Stimulated activated naive B cell treated with anti-CD40 and anti-IgM and Interleukin-4, amounts not matched to agents 10 μg/mL and 1 μg/mL and 100 μg/mL, for 72 hours (primary cell): ENCODE measurements around the gene FEZF2.
A peak's percentile ranks its signal among the peaks of the same experiment; 100 is the strongest.

Experiments used
- ATAC-seq, 2 donors: fragments of 150-1000 bp; cut with Tn5 transposase; replicated peaks; 2 replicates each; pipeline ENCODE4 v1.10.0; 2021; ENCODE audit warnings: moderate library complexity in 1 of 2
- DNase-seq: peaks from one replicate; pipeline ENCODE4 v3.0.0; 2021
- H3K27ac Mint-ChIP-seq: one replicate; pipeline ENCODE4 v1.8.0; 2022; ENCODE audit warnings: mild to moderate bottlenecking, mixed read lengths
- H3K27me3 Mint-ChIP-seq, 2 donors: one replicate each; pipeline ENCODE4 v1.8.0; 2022; ENCODE audit warnings: mixed read lengths in 2 of 2
- H3K36me3 Mint-ChIP-seq, 2 donors: one replicate each; pipeline ENCODE4 v1.8.0; 2022; ENCODE audit warnings: mixed read lengths in 2 of 2, mild to moderate bottlenecking in 1 of 2
- H3K4me1 Mint-ChIP-seq, 2 donors: one replicate each; pipeline ENCODE4 v1.8.0; 2022; ENCODE audit warnings: mixed read lengths in 2 of 2, mild to moderate bottlenecking in 1 of 2
- H3K4me3 Mint-ChIP-seq, 2 donors: one replicate each; pipeline ENCODE4 v1.8.0; 2022; ENCODE audit warnings: mild to moderate bottlenecking in 2 of 2, mixed read lengths in 2 of 2, moderate library complexity in 1 of 2
- H3K9me3 Mint-ChIP-seq, 2 donors: one replicate each; pipeline ENCODE4 v1.8.0; 2022; ENCODE audit warnings: mixed read lengths in 2 of 2, mild to moderate bottlenecking in 1 of 2

Gene FEZF2

DNA sequence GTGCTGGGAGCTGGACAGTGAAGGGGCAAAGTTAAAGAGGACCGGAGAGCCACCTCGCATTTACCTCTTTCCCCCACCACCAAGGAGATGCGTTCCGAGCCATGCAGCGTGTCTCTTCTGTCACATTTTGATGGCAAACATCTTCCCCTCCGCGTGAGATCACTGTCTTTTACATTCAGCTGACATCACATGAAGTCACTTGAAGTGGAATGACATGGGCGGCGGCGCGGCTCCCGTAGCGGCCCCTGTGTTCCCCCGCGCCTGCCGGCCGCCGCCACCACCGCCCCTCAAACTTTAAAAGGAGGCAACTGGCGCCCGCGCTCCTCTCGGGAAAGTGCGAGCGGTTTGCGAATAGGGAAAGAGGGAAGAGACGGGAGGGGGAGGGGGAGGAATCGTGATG, at the start of gene FEZF2:
Gene FEZF2 (minus strand): TSS at position 336 of the 400 bp plus-strand sequence. CDS start 682 bp downstream, outside the sequence.
- H3K36me3 Mint-ChIP-seq, result peaks cover 0 to 4% of the 10 kb centered on the region in 2 donors
- DNase-seq (no peak), ATAC-seq (no peak)
- H3K27me3 Mint-ChIP-seq, result peaks cover 86 to 93% of the 10 kb centered on the region in 2 donors
- H3K27ac Mint-ChIP-seq, result peak within 1 kb of the TSS; percentile 65
- peak within 1 kb of the TSS; percentile 1 to 30 for H3K4me3 Mint-ChIP-seq
- H3K9me3 Mint-ChIP-seq, result peaks cover 0 to 2% of the 10 kb centered on the region in 2 donors
- peaks cover 4 to 10% of the 10 kb centered on the region in 2 donors for H3K4me1 Mint-ChIP-seq

DNA sequence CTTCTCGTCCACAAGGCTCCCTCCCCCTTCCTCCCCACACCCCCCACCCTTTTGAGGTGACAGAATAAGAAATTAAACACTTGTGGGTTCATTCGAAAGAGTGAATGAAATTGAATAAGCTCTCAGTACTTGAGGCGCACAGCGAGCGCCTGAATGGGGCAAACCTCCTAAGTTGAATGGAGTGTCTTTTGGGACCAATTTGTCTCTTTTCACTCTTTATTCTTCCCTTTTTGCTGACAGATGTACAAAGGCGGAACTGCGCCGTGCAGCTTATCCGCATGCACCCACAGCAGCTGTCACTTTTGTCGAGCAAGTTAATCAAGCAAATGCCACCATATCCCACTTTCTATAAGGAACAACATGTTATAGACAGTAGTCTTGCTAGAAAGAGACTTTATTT, 47.9 kb upstream of the FEZF2 start:
- no peaks in the 10 kb centered on the region for H3K4me1 Mint-ChIP-seq

DNA sequence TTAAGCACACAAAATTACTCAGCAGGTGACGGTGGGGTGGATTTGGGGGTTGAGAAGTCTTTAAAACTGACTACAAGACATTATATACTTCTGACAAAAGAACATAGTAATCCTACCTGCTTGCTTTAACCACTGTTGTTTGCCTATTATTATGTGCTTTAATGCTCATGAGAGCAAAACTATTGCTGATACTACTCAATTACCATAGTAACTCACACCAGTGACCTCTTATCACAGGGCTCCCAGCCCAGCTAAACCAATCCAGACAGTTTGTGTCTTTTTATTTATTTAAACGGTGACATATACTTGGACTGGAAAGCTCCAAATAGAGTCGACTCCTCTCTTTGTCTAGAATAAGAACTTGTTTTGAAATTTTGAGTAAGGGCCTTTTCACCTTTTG, 42.8 kb upstream of the FEZF2 start:
- Mint-ChIP-seq H3K27ac (no peak overlapping the region), H3K36me3 (no peaks in the 10 kb centered on the region), H3K4me3 (no peak overlapping the region), H3K9me3 (peaks cover 0 to 5% of the 10 kb centered on the region in 2 donors), H3K4me1 (no peaks in the 10 kb centered on the region), H3K27me3 (peaks cover 0 to 5% of the 10 kb centered on the region in 2 donors)
- ATAC-seq (no peak), DNase-seq (no peak)

More for the DNA sequence above, 47.9 kb upstream of the FEZF2 start:
- Mint-ChIP-seq H3K9me3 (peaks cover 0 to 2% of the 10 kb centered on the region in 2 donors), H3K4me3 (no peak overlapping the region), H3K27ac (no peak overlapping the region), H3K36me3 (no peaks in the 10 kb centered on the region), H3K27me3 (peaks cover 0 to 5% of the 10 kb centered on the region in 2 donors)
- no peak for DNase-seq
- no peak for ATAC-seq

DNA sequence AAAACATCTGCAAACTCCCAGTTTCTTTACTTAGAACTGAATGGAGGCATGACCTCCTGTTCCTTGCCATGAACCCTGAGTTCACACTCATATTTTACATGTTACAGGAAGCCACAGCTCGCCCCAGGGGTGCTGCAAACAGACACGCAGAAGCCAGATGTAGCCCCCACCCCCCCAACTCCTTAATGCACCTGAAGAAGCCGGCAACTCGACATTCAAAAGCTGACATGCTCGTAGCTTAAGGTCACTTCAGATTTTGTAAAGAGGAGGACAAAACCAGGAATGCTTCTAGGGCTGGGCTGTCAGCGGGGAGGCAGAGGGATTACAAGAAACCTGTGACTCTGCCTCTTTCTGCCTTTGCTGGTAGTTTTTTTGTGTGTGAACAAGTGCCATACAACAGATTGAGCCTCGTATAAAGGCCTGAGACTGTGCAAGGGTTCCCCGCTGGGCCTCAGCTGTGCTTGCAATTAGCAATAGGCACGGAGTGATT, 42.0 kb upstream of the FEZF2 start:
- Mint-ChIP-seq H3K4me3 (no peak overlapping the region), H3K36me3 (no peaks in the 10 kb centered on the region), H3K4me1 (no peaks in the 10 kb centered on the region), H3K27ac (no peak overlapping the region), H3K27me3 (peaks cover 0 to 4% of the 10 kb centered on the region in 2 donors), H3K9me3 (peaks cover 0 to 5% of the 10 kb centered on the region in 2 donors)
- no peak for ATAC-seq
- no peak for DNase-seq

DNA sequence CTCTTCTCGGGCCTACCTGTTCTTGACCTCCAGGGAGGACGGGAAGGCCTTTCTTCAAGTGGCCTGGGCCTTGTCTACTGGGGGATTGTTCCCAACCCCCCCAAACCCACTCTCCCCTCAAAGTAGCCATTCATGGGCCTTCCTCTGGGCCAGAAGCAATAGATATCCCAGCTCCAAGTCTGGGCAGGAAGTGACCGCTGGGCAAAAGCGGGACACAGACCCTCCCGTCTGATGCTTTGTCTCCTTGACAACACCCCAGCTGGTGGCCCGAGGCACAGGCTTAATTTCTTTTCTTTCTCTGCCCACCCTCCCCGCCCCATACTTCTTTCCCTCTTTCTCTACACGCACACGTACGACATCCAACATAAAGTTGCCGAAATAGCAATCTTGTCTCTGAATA, 41.4 kb upstream of the FEZF2 start:
- H3K27me3 Mint-ChIP-seq, result no peaks in the 10 kb centered on the region
- no peaks in the 10 kb centered on the region for H3K36me3 Mint-ChIP-seq

DNA sequence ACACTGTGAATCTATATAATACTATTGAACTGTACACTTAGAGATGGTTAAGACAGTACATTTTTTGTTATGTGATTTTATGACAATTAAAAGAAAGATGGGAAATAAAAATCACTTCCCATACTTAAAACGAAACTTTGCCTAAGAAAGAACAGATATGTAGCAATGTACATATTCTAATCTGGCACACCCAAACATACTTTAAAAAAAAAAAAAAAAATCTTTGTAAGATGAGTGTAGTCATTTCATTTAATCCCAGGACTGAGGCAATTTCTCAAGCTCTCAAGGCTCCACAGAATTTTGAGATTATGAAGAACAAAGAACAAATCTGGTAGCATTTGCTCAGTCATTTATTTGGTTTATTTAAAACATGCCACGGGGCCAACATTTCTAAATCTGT, 40.3 kb upstream of the FEZF2 start:
- Mint-ChIP-seq H3K9me3 (peaks cover 0 to 3% of the 10 kb centered on the region in 2 donors), H3K4me1 (no peaks in the 10 kb centered on the region), H3K4me3 (no peak overlapping the region), H3K27ac (no peak overlapping the region), H3K27me3 (no peaks in the 10 kb centered on the region), H3K36me3 (no peaks in the 10 kb centered on the region)
- DNase-seq, result no peak
- no peak for ATAC-seq

More for the DNA sequence above, 41.4 kb upstream of the FEZF2 start:
- Mint-ChIP-seq H3K4me3 (no peak overlapping the region), H3K27ac (no peak overlapping the region), H3K9me3 (peaks cover 0 to 3% of the 10 kb centered on the region in 2 donors), H3K4me1 (no peaks in the 10 kb centered on the region)
- ATAC-seq, result no peak
- DNase-seq, result no peak

DNA sequence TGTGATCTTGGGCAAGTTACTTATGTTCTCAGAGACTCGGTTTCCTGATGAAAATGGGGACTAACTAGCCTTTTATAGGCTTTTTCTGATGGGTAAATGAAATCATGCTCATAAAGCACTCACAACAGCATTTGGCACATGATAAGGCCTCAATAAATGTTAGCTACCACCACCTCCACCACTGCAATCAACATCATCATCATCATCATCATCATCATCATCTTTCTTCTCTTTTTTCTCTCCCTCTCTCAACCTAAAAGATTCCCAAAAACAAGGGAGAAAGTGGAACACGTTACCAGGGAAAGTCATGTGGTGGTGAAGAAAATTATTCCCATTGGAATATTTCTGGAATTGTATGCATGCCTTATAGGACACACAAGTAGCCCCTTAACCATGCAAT, 33.6 kb upstream of the FEZF2 start:
- Mint-ChIP-seq H3K36me3 (no peaks in the 10 kb centered on the region), H3K27me3 (peaks cover 0 to 3% of the 10 kb centered on the region in 2 donors), H3K9me3 (no peaks in the 10 kb centered on the region), H3K4me1 (no peaks in the 10 kb centered on the region), H3K4me3 (no peak overlapping the region), H3K27ac (no peak overlapping the region)
- no peak for DNase-seq
- ATAC-seq, result no peak

DNA sequence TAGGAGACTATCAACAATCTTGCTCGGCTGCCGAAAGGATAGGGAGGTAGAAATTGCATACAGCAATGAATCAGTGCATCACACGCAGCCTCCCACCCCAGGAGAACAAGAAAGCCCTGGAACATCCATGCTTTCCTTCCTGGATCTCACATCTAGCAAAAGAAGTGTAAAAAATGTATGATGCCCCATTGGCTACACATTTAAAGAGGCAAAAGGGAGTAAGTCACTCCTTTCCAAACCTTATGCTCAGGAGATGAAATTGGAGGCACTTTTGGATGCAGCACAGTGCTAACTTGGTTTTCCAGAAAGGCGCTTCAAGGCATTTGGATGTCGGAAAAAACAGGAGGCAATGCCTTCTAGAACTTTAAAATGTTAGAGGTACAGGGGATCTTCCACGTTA, 32.2 kb upstream of the FEZF2 start:
- Mint-ChIP-seq H3K9me3 (no peaks in the 10 kb centered on the region), H3K36me3 (no peaks in the 10 kb centered on the region), H3K27me3 (peaks cover 0 to 3% of the 10 kb centered on the region in 2 donors), H3K4me3 (no peak overlapping the region), H3K27ac (no peak overlapping the region), H3K4me1 (no peaks in the 10 kb centered on the region)
- DNase-seq (no peak), ATAC-seq (no peak)

DNA sequence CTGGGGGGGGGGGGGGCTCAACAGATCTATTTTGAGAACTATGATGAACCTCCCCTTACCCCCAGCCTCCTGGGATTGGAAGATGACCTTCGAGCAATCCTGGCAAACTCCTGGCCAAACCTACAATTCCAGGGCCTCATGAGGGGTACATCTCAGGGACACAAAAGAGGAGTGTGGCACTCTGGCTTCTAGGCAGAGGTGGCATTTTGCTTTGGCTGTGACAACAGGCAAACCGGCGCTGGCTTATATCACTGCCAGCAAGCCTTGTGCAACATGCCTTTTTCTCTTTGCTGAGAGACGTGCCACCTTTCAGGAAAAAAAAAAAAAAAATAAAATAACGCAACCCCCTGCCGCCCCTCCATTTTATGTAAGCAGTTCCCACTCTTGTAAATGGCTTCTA, 31.8 kb upstream of the FEZF2 start:
- Mint-ChIP-seq H3K27ac (no peak overlapping the region), H3K4me3 (no peak overlapping the region), H3K9me3 (no peaks in the 10 kb centered on the region), H3K36me3 (no peaks in the 10 kb centered on the region), H3K4me1 (no peaks in the 10 kb centered on the region), H3K27me3 (peaks cover 0 to 3% of the 10 kb centered on the region in 2 donors)
- DNase-seq (no peak), ATAC-seq (no peak)

DNA sequence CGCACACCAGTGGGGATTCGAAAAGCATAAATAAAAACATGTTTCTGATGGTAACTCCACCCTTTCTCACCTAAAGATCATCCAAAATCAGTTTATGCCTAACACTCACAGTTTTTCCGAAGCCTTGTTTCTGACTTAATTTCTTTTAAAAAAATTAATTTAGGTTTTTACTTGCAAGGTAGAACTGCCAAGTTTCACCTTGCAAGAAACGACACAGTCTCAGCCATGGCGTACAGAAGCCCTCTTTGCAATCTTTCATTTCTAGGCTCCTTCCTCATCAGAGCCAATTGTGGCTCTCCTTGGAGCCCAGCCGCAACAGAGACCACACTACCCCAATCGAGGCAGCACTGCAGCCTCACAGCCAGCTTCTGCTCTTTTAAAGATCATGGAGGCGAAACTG, 31.0 kb upstream of the FEZF2 start:
- Mint-ChIP-seq H3K27me3 (peaks cover 0 to 3% of the 10 kb centered on the region in 2 donors), H3K4me1 (no peaks in the 10 kb centered on the region), H3K36me3 (no peaks in the 10 kb centered on the region), H3K9me3 (no peaks in the 10 kb centered on the region), H3K4me3 (no peak overlapping the region), H3K27ac (no peak overlapping the region)
- DNase-seq (no peak), ATAC-seq (no peak)

DNA sequence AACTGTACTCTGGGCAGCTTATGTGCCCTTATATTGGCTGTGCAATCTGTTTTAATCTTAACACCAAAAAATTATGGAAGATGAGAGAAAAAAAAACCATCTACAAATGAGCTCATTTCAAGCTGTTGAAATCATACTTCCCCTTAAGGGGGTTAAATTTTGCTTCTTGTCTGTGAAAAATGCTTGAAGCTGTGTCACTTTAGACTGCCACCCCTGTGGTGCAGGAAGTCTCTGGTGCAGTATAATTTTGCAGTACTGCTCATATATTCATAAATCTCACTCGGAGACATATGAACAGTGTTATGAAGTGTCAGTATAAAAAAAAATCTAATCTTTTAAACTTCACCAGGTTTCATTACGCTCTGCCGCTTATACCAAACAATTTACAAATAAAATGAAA, 30.4 kb upstream of the FEZF2 start:
- H3K27ac Mint-ChIP-seq, result no peak overlapping the region
- ATAC-seq (no peak), DNase-seq (no peak)
- H3K4me3 Mint-ChIP-seq, result no peak overlapping the region
- peaks cover 0 to 3% of the 10 kb centered on the region in 2 donors for H3K27me3 Mint-ChIP-seq
- H3K4me1 Mint-ChIP-seq, result no peaks in the 10 kb centered on the region
- no peaks in the 10 kb centered on the region for H3K9me3 Mint-ChIP-seq
- H3K36me3 Mint-ChIP-seq, result no peaks in the 10 kb centered on the region

DNA sequence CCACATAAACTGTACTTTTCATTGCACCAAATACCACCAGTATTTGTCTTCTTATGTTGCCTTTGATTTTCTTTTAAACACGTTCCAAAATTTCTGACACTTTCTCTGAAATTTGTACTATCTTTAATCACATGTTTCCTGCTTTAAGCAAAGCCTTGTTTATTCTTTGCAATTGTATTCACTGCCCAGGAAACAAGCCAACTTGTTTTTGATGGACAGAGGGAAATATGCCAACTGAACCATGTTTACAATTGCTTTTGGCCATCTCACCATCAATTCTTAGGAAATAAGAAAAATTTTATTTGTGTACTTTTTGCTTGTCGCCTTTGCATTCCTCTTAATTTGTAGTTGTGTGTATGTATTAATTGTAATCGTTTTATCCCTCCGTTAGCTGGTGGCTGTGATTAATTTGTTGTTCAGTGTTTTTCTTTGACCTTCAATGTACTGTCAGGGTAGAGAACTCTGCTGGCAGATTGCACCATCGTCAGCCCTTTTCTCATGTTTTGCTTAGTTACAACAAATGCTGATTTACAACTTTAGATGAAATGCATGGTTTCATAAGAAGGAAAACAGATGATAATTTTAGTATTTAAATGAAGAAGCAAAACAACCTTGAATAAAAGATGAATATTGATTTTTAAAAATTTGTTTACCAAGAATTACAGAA, 19.4 kb upstream of the FEZF2 start:
- H3K27me3 Mint-ChIP-seq, result peaks cover 8 to 17% of the 10 kb centered on the region in 2 donors
- H3K27ac Mint-ChIP-seq, result no peak overlapping the region
- no peak for ATAC-seq
- no peaks in the 10 kb centered on the region for H3K36me3 Mint-ChIP-seq
- no peak overlapping the region for H3K4me3 Mint-ChIP-seq
- DNase-seq, result no peak
- H3K4me1 Mint-ChIP-seq, result no peaks in the 10 kb centered on the region
- H3K9me3 Mint-ChIP-seq, result peaks cover 3 to 4% of the 10 kb centered on the region in 2 donors

DNA sequence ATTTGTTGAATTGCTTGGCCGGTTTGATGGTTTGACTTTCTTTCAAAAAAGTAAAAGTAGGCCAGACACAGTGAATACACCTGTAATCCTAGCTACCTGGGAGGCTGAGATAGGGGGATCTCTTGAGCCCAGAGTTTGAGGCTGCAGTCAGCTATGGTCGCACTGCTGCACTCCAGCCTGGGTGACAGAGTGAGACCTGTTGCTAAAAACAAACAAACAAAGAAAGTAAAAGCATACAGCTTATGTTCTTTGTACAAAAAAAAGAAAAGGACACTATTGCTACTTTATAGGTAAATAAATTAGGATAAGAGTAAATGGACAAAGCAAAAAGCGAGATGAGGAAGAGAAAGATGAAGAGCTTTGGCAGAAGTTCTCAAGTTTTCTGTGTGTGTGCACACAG, 13.9 kb upstream of the FEZF2 start:
- H3K27me3 Mint-ChIP-seq, result peaks cover 0 to 13% of the 10 kb centered on the region in 2 donors
- no peaks in the 10 kb centered on the region for H3K36me3 Mint-ChIP-seq
- no peak for DNase-seq
- H3K9me3 Mint-ChIP-seq, result peaks cover 0 to 1% of the 10 kb centered on the region in 2 donors
- no peak for ATAC-seq
- H3K4me1 Mint-ChIP-seq, result no peaks in the 10 kb centered on the region
- no peak overlapping the region for H3K4me3 Mint-ChIP-seq
- no peak overlapping the region for H3K27ac Mint-ChIP-seq

DNA sequence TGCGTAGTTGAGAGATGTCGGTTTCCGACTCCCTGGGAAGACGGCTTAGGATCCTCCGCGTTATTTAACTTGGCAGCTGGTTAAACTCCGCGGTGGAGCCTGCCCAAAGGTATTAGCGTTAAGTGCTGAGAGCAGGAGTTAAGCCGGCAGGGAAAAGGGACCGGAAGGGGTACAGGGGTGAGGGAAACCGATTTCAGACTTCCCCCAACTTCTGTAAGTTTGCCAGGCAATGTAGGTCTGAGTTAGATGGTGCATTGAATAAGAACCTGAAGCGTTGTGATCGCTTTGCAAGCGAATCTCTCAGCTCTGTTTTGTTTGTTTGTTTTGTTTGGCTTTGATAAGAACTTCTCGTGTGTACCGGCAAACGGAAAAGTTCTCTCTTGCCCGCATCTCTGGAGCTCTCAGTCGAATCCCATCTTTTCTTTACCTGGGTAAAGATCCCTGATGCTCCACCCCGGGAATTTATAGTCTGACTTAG, 6.0 kb upstream of the FEZF2 start:
- Mint-ChIP-seq H3K4me3 (no peak overlapping the region), H3K27me3 (peaks cover 63 to 69% of the 10 kb centered on the region in 2 donors), H3K9me3 (no peaks in the 10 kb centered on the region), H3K4me1 (no peaks in the 10 kb centered on the region), H3K27ac (peak overlapping the region; percentile 25), H3K36me3 (no peaks in the 10 kb centered on the region)
- no peak for ATAC-seq
- no peak for DNase-seq

DNA sequence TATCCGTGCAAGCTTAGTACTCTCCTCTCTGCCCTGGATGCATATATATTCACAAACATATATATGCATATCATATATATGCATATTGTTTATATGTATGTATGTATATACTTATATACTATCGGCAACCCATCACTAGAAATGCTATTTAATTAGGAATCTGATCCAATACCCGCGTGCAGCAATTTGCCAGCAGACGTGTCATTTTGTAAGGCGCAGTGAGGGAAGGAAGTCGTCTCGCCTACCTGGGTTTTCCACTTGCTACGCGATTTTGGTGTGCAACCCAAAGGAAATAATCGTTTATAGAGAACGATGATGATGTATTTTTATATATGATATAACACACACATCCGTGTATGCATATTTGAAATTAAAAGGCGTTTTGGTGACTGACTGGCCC, 5.6 kb upstream of the FEZF2 start:
- Mint-ChIP-seq H3K36me3 (no peaks in the 10 kb centered on the region), H3K9me3 (no peaks in the 10 kb centered on the region), H3K4me1 (no peaks in the 10 kb centered on the region), H3K27ac (no peak overlapping the region), H3K27me3 (peaks cover 68 to 74% of the 10 kb centered on the region in 2 donors), H3K4me3 (no peak overlapping the region)
- ATAC-seq (no peak), DNase-seq (no peak)
